HCT116 (cell line): ENCODE data around the gene SP7.

Experiments
- JUND ChIP-seq: IDR thresholded peaks from 2 replicates; pipeline ENCODE4 v1.6.1; 2012
- RAD21 ChIP-seq: IDR thresholded peaks from 2 replicates; pipeline ENCODE4 v1.6.1; 2012; ENCODE audit warnings: low read depth, mild to moderate bottlenecking
- SP1 ChIP-seq: IDR thresholded peaks from 2 replicates; pipeline ENCODE4 v1.6.1; 2012; ENCODE audit warnings: low read depth
- TCF7L2 ChIP-seq: IDR thresholded peaks from 2 replicates; pipeline ENCODE4 v1.7.0; 2011; ENCODE audit warnings: borderline replicate concordance, inconsistent platforms; ENCODE audit not compliant: insufficient read depth, insufficient read length; ENCODE audit errors: extremely low read depth
- TF ChIP-seq, protein P1 (sequence below), 3 experiments: fragments of 200-600 bp in 1 of 3; sonication (generic) in 1 of 3; IDR thresholded peaks in 2 of 3; conservative IDR thresholded peaks in 1 of 3; 2 replicates each; pipeline ENCODE4 v1.5.1; 2012 to 2017; ENCODE audit warnings: low read depth in 2 of 3, low read length in 2 of 3, antibody characterized with exemption in 1 of 3, borderline replicate concordance in 1 of 3, control low read depth in 1 of 3, mild to moderate bottlenecking in 1 of 3, mixed read lengths in 1 of 3, mixed run types in 1 of 3, moderate library complexity in 1 of 3; ENCODE audit not compliant: insufficient read depth in 1 of 3

DNA sequence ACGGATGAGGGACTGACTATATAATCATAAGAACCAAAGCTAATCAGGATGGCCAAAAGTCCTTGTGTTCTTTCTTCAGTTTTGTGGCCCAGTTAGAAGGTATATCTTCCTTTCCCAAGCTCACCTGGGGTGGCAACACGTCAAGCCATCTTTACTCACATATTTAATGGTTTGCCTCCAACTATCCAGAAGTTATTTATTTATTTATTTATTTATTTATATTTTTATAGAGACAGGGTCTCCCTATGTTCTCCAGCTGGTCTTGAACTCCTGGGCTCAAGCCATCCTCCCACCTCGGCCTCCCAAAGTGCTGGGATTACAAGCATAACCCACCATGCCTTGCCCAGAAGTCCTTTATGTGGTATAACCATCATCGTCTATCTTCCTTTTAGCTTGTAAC is 11.8 kb upstream of the SP7 start:
- TF ChIP-seq, protein P1, sequence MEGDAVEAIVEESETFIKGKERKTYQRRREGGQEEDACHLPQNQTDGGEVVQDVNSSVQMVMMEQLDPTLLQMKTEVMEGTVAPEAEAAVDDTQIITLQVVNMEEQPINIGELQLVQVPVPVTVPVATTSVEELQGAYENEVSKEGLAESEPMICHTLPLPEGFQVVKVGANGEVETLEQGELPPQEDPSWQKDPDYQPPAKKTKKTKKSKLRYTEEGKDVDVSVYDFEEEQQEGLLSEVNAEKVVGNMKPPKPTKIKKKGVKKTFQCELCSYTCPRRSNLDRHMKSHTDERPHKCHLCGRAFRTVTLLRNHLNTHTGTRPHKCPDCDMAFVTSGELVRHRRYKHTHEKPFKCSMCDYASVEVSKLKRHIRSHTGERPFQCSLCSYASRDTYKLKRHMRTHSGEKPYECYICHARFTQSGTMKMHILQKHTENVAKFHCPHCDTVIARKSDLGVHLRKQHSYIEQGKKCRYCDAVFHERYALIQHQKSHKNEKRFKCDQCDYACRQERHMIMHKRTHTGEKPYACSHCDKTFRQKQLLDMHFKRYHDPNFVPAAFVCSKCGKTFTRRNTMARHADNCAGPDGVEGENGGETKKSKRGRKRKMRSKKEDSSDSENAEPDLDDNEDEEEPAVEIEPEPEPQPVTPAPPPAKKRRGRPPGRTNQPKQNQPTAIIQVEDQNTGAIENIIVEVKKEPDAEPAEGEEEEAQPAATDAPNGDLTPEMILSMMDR (IDR thresholded peaks at IDR 0.05 in 2 of 3, conservative IDR thresholded peaks at IDR 0.05 in 1 of 3; ENCODE audit: borderline replicate concordance in 1 of 3, insufficient read depth in 1 of 3, low read depth in 2 of 3, low read length in 2 of 3), result no peak
- TF ChIP-seq SP1 (no peak), TCF7L2 (no peak), RAD21 (no peak), JUND (no peak)
